ENCODE measurements around the gene METTL24. TPM values are rescaled to one million over a fixed set of nuclear protein-coding genes. Genes with fewer than 3 reads are reported as not detected.

METTL24 gene
- total RNA-seq, 1 donor from 2014 or later, result 5.5 TPM

DNA sequence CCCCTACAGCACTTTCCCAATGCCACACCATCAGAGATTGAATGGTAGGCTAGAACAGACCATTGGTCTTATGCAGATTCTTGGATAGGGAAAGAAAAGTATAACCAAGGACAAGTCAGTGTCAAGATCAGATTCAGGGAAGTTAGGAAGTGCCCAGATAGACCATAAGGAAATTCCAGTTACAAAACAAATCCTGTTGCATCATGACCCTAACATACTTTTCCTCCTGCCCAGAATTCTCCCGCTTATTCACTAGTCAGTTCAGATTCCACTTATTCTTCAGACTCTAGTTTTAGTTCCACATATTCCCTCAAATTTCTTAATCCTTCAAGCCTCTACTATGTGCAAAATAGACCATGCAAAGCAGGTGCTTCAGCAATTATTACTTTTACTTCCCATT is 20.7 kb downstream of the METTL24 start:
- no peak for DNase-seq (ENCODE audit: low spot score)

DNA sequence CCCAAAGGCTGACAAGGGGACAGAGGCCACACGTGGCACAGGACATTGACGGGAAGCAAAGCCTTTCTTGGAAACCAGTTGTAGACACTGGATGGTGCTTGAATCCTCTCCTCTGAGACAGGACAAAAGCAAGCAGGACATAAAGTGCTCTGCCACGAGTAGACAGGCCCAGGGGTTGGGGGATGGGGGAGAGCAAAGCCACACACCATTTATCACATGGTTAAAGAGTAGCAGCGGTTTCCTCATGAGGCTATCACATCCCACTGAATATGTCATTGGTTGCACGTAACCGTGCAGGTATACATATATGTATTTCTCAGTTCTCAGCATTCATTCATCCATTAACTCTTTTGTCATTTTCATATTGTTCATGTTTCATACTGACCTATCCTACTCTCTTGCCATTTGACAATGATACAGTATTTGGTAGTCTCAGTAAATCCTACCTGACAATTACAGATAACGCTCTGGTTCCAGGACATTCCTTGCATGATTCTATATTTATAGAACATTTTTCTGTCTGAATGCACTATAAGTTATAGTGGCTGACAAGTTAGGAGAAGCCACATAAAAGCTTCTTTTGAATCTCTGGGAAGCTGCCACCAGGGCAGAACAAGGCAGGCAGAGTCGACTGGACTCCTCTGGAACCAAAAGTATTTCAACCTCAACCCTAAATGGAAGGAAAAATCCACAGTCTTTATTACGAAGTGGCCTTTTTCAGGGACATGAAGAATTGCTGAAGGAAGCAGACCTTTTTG is 23.5 kb downstream of the METTL24 start:
- DNase-seq (ENCODE audit: low spot score), result peak; percentile 65

DNA sequence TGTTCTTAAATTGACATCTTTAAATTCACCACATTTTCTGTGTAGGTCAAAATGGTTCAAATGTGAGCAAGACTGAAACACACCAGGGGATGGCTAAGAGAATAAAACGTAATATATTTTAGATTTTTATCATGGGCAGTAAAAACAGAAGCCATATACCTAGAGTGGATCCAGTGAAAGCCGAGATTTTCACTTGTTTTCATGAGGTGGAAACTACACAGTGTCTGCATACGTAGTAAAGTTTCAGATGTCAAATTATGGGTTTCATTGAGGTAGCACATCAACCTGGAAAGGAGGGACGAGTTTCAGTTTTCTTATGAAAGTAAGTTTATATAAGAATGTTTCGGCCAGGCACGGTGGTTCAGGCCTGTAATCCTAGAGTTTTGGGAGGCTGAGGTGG is 25.9 kb downstream of the METTL24 start:
- no peak for DNase-seq (ENCODE audit: low spot score)

DNA sequence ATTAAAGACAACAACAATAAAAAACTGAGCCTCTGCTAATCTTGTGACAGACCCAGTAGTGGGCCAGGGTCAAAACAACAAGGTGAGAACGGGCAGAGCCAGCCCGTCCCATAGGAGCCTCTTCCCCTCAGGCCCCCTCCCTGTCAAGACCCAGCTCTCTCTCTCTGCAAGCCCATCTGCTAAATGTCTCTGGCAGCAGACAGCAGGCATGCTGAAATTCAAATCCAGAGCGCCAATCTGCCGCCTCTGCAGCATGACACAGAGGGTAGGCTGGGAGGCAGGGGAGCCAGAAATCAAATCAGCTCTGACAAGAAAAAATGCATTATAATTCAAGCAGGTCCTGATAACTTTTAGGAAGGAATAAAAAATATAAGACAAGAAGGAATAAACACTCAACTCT is 26.3 kb downstream of the METTL24 start:
- DNase-seq (ENCODE audit: low spot score), result peak; percentile 96

DNA sequence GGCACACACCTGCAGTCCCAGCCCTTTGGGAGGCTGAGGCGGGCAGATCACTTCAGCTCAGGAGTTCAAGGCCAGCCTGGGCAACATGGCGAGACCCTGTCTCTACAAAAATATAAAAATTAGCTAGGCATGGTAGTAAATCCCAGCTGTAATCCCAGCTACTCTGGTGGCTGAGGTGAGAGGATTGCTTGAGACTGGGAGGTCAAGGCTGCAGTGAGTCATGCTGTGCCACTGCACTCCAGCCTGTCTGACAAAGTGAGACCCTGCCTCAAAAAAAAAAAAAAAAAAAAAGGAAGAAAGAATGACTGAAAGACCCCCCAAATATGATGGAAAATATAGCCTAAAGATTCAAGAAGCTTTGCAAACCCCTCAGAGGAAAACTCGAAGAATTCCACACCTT is 26.8 kb downstream of the METTL24 start:
- no peak for DNase-seq (ENCODE audit: low spot score)

DNA sequence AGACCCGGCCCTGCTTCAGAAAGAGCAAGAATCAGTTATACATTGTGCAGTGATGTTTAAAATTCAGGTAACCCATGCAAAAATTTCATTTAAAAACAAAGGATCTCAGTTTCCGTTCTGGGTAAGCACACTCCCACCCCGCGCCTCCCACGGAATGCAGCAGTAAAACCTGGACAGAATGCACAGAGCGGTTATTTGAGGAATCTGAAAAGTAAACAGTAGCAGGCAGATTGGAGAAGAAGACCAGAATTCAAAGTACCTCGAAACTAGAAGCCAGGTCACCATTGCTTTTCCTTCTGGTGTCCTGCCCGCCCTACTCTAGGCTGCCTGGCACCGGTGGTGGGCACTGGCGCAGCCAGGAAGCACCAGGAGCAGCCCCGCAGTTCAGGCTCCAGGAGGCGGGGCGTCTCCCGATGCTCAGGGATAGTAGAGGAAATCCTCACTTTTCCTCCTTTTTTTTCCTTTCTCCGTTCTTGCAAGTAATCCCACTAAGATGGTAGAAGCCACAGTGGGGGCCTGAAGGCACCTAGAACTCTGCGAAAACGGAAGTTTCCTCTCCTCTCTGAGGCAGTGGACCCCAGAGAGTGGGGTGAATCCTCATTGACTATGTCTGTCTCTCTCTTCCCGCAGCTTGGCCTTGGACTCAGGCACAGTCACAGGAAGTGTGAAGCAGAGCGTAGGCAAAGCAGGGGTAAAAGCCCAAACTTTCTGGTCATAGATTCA is 28.3 kb downstream of the METTL24 start:
- DNase-seq (ENCODE audit: low spot score), result no peak

DNA sequence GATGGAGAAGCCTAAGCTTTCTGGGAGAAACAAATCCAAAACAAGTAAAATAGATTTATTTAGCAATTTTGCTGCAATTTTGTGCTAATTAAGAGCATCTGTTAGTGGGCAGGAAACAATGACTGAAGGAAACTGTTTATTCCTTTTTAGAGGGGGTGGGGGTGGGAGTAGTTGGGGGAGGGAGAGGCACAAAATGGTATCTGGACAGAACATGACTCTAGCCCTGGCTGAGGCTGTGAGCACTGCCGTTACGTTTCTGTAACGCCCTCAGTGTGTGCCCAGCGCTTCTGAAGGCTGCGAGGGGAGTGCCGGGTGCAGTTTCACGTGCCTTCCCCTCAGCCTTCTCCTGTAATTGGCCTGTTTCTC is 28.8 kb downstream of the METTL24 start:
- DNase-seq (ENCODE audit: low spot score), result no peak

DNA sequence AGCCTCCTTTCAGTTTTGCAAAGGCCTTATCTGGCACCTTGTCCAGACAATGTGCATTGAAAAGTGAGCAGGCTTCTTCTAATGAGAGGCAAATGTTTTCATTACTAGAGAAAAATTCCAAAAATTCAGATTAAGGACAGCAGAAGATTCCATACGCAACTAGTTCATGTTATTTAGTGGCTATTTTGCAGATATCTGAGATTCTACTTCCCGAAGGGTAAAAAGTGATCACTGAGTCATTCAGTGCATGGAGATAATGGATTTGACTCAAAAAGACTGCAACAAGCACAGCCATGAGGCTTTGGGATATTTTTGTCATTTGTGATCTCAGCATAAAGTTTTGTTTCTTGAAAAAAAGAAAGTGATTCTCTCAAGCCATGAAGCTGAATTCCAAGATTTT is 29.9 kb downstream of the METTL24 start:
- peak; percentile 80 for DNase-seq (ENCODE audit: low spot score)

DNA sequence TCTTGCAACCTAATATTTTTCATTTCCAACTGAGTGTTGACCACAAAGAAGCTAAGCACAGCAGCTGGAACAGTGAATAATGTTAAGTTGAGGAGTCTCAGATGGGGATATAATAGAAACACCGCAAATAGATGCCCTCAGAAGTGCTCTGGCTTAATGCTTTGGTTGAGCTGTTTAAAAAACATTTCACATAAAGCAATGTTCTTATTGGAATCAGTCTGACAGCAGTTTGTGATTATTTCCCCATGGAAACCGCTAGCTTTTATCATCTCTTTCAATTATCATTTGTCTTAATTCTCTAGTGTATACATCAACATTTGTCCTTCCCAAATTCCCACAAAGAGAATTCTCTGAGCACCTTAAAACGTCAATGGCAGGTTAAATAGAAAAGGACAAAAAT is 30.8 kb downstream of the METTL24 start:
- no peak for DNase-seq (ENCODE audit: low spot score)

DNA sequence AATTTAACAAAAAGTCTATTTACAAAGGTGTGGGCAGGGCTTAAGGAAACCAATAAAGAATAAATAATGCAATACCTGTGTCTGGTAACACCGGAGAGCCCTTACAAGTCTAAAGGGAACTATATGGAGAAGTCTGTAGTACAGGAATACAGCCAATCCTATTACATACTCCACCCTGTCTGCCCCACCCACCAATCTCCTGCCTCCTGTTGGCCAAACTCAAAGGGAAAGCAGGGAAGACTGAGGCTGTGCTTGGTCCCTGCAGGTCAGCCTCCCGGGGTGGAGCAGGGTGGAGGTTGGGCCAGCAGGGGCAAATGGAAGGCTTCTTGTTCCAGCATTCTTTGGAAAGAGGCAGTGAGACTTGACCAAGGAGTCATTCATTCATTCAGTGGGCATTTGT is 31.5 kb downstream of the METTL24 start:
- no peak for DNase-seq (ENCODE audit: low spot score)

DNA sequence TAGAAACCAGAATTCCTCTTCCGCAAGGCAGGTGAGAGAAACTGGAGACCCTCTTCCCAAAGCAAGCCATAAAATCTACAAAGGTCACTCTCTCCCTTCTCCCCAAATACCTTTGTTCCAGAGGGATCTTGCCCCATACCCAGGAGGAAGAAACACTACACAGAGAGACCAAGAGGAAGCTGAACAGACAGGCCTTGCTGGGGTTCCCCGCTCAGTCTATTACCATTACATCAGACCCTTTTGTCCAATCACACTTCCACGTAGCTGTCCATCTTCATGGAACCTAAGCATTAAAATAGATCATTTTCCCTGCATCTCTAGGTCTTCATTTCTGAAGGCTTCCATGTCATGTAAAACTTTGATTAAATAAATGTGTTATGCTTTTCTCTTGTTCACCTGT is 32.1 kb downstream of the METTL24 start:
- no peak for DNase-seq (ENCODE audit: low spot score)

DNA sequence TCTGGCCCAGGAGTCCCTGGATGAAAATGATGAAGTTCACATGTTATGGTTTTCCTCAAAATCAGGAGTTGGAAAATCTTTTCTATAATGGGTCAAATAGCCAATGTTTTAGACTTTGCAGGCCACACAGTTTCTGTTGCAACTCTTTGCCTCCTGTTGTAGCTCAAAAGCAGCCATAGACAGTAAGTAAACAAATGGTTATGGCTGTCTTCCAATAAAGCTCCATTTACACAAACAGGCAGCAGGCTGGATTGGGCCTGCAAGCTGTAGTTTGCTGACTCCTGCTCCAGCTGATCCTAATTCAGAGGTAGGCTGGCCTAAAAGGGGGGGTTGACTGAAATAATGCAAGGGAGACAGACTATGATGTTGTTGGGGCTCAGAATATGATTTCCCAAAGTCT is 33.0 kb downstream of the METTL24 start:
- DNase-seq (ENCODE audit: low spot score), result peak; percentile 80

DNA sequence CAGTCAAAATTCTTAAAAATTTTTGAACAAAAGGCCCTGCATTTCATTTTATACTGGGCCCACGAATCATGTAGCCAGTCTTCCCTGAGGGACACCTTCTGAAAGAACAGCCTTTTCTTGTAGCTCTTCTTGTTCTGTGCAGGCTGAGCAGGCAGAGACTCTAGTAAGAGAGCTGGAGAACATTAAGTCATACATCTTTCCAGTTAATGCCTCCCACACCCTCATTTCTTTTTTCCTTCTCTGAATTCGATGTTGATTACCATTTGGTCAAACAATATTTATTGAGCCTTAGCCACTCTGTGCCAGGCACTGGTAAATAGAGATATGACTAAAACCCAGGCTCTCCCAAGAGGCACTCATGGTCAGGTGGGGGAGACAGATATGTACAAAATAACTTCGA is 33.6 kb downstream of the METTL24 start:
- DNase-seq (ENCODE audit: low spot score), result no peak

DNA sequence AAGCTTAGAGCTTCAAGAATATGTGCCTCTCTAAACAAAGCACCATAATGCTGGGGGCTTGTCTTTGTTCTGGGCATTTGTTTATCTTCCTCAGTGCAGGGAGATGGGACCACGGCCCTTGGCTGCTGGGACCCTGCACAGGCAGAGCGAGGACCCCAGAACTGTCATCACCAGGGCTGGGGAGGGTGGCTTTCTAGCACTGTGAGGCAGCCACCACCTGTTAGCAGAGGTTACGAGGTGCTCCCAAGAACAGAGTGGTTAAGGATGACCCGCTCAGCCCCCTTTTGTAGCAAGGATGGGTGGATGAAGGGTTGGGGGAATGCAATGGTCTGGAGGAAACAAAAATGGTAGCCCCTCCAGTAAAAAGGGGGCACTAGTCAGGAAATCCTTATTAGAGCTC is 34.9 kb downstream of the METTL24 start:
- DNase-seq (ENCODE audit: low spot score), result no peak

DNA sequence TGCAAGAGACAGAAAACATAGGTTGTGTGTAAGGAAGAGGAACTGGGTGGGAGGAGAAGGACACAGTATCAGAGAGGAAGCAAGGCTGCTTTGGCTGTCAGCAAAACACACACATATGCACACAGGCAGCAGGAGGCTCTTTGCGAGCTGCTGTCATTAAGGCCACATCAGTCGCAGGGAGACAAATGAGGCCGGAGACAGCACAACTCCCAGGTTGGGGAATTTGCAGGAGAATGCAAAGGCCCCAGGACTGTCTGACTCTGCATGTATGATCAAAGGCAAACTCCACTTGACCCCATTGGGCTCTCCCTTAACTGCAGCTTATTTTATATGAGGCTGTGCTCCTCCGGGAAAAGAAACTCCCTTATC is 35.3 kb downstream of the METTL24 start:
- peak; percentile 73 for DNase-seq (ENCODE audit: low spot score)

DNA sequence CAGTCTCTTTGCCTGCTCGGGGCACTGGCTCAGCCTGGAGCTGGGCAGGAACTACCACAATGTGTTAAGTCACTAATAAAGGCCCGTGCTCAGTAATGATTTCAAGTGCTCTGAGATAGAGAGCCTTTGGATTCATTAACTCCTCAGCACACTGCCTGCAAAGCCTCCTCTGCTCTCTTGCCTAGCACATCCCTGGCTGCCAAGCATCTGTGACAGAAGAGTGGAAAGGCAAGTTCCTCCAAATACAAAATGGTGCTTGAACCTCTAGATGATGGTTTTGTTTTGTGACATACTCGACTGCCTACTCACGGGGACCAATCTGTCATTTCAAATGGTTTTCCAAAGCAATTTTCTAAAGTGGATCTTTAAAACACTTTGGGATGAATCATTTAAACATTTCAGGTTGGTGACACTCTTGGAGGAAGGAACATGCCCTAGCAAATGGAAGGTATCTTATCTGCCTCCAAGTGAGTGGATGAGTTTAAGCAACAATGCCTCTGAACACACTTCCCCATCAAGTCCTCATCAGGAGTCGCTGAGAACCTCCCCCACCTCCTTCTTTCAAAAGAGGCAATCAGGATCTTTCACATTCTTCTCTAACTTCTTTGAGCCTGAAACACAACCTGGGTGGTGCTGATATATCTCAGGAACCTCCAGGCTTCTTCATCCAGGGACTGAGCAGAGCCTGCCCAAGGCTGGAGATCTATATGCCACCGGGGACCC is 35.8 kb downstream of the METTL24 start:
- DNase-seq (ENCODE audit: low spot score), result no peak

DNA sequence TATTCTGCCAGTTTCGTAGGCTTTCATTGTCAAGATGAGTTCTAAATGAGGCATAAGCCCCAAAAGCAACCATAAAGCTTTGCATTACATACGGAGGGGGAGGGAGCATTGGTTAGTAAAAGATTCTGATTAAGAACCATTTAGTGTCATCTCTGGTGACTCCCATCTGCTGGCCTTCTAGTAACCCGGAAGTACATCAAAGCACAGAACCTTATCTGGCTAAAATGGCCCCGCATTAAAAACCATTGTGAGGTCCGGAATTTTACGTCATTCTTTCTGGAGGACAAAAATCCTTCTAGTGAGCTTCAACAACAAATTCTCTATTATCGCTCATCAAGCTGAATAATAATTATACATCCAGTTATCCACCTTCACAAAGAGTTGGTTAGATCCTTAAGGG is 37.8 kb downstream of the METTL24 start:
- no peak for DNase-seq (ENCODE audit: low spot score)

DNA sequence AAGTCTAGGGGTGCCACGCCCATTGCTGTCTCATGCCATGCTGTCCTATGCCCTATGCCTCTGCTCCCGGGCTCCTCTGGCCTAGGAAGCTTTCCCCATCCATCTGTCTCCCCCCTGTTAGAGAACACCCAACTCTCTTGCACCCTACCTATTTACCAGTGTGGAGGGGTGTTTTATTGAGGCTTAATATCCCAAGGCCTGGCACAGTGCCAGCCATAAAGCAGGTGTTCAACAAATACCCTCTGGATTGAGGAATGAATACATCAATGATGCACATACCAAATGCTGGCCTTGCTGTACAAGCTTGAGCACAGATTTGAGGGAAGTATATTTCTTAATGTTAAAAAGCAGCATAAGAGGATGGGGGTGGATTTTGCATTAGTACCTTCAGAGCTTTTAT is 38.3 kb downstream of the METTL24 start:
- no peak for DNase-seq (ENCODE audit: low spot score)

DNA sequence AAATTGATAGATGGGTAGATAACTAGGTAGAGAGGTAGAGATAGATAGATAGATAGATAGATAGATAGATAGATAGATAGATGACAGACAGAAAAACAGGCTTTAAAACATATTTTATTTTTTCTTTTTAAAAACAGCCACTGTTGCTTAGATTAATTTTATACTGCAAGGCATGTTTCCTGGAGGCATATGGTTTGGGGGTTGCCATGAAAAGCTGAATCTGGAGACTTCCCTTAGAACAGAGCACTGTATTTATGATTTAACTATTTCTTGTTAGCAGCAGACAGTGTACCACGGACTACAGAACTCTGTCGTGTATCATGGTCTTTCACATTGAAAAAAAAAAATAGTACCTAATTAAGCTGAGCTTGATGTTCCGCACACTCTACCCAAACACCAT is 38.8 kb downstream of the METTL24 start:
- DNase-seq (ENCODE audit: low spot score), result no peak

DNA sequence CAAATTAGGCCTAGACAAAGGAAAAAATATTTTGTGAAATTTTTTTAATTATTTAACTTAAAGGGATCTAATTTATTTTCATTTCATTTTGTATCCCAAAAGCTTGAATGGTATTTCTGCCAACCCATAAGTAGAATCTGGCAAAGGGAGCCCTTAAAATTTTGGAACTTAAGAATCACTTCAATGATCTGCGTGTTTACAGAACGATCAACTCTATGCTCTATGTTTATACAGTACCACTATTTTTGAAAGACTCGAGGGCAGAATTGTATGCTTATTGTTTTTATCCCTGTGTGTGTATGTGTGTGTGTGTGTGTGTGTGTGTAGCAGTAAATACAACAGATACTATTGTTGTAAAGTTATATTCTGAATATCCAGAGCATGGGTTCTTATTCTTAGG is 39.2 kb downstream of the METTL24 start:
- no peak for DNase-seq (ENCODE audit: low spot score)

DNA sequence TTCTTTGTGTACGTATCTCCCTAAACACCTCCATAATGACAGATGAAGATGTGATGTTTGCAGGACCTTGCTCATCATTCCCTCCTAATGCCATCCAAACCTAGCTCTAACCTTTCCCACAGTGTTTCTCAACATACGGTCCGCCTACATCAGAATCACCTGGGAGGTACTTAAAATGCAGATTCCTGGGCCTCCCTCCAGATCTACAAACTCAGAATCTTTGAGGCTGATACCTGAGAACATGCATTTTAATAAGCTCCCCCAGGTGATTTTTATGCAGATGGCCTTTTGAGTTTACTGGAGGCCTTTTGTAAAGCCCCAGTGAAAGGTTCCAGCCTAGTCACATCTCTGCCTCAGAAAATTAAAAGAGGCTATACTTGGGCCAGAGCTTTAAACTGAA is 40.5 kb downstream of the METTL24 start:
- no peak for DNase-seq (ENCODE audit: low spot score)

DNA sequence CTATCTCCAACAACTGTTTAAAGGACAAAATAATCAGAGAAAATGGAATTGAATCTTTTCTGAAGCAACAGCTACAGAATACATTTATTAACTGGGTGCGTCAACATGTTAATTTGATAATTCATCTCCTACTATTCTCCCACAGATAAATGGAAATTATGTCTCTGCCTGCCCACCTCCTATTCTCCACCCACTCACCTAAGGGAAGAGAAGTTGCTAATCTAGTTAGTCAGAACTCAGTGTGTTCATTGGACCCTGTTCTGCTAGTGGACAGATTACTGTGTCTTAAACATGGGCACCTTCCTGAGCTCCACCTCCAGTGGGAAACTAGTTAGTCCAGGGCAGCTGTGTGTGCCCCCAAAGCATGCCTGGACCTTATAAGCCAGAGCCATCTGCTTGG is 41.0 kb downstream of the METTL24 start:
- no peak for DNase-seq (ENCODE audit: low spot score)

DNA sequence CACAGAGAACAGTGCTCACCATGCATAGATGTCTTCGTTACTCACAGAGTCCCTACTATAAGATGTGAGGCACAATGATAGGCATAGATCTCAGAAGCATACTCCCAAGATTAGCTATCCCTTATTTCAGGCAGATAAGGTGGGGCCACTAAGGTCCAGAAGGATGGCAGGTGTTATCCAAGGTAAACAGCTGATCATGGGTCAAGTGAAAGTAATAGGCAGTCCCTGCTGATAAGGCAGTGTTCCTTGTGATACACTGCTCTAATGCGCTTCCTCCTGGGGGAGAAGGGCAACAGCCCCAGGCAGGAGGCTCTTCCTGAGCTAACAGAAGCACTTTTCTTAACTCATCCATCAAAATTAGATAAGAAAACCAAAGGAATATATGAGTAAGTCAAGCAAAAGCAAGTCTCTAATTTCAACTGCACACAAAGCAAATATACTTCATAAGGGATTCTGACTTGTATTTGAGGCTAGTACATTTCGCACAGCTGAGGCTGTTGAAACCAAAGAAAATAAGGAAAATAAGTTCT is 42.2 kb downstream of the METTL24 start:
- DNase-seq (ENCODE audit: low spot score), result no peak
